ENCODE results near the gene RECQL5.

Gene RECQL5

GRCh38 chr17:75621489-75621888, 45.5 kb downstream of the RECQL5 start:
- in situ Hi-C loops (cut with HindIII; ENCODE audit: low sequenced_read_pairs), result no loop called here

DNA sequence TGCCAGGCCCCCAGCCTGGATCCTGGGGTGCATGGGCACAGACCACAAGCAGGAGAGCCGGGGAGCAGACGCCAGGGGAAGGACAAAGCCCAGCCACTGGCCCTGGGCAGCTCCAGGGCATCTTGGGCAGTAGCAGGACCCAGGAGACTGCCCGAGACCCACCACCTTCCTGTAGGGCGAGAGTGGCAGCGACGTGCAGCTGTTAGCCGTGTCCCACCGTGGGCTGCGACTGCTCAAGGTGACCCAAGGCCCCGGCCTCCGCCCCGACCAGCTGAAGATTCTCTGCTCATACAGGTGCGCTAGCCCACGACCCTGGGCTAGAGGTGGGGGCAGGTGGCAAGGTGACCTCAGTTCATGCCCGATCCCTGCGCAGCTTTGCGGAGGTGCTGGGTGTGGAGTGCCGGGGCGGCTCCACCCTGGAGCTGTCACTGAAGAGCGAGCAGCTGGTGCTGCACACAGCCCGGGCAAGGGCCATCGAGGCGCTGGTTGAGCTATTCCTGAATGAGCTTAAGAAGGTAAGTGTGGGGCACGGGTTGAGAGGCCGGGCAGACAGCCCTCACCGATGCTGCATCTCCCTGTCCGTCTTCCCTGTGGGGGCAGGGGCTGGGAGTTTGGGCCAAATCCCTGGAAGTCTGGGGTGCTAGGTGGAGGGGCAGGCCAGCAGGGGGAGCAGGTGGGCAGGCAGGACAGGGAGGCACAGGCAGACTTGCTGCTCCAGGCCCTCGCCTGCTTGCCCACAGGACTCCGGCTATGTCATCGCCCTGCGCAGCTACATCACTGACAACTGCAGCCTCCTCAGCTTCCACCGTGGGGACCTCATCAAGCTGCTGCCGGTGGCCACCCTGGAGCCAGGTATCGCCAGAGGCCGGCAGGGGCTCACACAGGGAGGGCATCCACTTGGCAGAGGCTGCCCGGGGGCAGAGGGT, 47.2 kb downstream of the RECQL5 start:
- in situ Hi-C loops (cut with HindIII; ENCODE audit: low sequenced_read_pairs), result no loop called here

DNA sequence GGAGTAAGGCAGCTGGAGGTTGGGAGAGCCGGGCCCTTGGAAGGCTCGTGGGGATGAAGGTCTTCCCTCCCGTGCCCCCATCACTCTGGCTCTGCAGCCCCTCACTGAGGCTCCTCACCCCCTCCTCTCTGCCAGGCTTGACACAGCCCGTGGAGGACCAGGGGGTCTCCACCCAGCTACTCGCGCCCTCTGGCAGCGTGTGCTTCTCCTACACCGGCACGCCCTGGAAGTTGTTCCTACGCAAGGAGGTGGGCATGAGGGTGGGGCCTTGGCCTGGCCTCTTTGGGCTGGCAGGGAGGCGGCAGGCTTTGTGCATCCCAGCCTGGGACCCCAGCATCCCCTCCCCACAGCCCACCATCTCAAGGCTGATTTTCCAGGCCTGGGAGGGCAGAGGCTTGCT, 49.3 kb downstream of the RECQL5 start:
- in situ Hi-C loops (cut with HindIII; ENCODE audit: low sequenced_read_pairs), result no loop called here

- in situ Hi-C loops (cut with HindIII; ENCODE audit: low sequenced_read_pairs), result no loop called here
These were observed 49.7 kb downstream of the RECQL5 start for GRCh38 chr17:75617218-75617617.

- in situ Hi-C loops (cut with HindIII; ENCODE audit: low sequenced_read_pairs), result no loop called here
These were observed 50.3 kb downstream of the RECQL5 start for GRCh38 chr17:75616521-75617122.

- in situ Hi-C loops (cut with HindIII; ENCODE audit: low sequenced_read_pairs), result no loop called here
These were observed 51.7 kb downstream of the RECQL5 start for GRCh38 chr17:75615301-75615700.

- in situ Hi-C loops (cut with HindIII; ENCODE audit: low sequenced_read_pairs), result no loop called here
These were observed 52.2 kb downstream of the RECQL5 start for GRCh38 chr17:75614556-75615270.

- in situ Hi-C loops (cut with HindIII; ENCODE audit: low sequenced_read_pairs), result no loop called here
These were observed 52.9 kb downstream of the RECQL5 start for GRCh38 chr17:75614006-75614405.

- in situ Hi-C loops (cut with HindIII; ENCODE audit: low sequenced_read_pairs), result no loop called here
These were observed 53.9 kb downstream of the RECQL5 start for GRCh38 chr17:75612906-75613626.

GRCh38 chr17:75611851-75612429, 55.0 kb downstream of the RECQL5 start:
- in situ Hi-C loops (cut with HindIII; ENCODE audit: low sequenced_read_pairs), result no loop called here

DNA sequence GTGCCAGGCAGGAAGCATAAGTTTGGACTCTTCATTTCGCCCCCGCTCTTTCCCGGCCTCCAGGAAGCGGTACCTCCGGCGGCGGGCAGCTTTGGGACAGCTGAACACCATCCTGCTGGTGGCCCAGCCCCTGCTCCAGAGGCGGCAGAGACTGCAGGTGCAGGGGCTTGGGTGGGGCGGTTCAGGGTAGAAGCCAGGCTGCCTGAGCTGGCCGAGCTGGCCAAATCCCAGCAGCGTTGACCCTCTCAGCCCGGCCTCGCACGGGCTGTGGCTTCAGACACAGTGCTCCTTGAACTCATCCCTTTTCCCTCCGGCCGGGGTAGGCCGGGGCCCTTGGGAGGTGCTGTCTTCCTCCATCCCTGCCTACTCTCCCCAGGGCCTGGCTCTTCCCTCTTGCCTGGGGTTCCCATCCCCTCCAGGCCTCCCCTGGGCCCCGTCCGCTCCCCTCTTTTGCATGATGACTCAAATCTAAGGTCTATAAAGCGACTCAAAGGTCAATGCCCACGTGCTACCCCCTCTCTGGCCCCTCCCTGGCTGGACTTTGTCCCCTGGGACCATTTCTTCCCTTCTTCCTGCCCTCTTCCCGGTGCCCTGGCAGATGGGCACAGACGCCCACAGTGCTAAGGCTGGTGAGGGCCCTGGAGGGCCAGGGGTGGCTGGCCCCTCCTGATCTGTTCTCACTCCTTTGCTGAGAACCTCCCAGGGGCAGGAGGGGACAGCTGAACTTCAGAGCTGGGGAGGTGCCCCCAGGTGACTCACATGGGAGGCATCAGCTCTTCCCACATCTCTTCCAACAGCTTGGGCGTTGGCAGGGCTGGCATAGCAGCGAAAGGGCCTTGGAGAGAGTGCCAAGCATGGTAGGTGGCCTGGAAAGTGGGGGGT, 56.6 kb downstream of the RECQL5 start:
- in situ Hi-C loops (cut with HindIII; ENCODE audit: low sequenced_read_pairs), result no loop called here

GRCh38 chr17:75607086-75607485, 59.9 kb downstream of the RECQL5 start:
- in situ Hi-C loops (cut with HindIII; ENCODE audit: low sequenced_read_pairs), result no loop called here

DNA sequence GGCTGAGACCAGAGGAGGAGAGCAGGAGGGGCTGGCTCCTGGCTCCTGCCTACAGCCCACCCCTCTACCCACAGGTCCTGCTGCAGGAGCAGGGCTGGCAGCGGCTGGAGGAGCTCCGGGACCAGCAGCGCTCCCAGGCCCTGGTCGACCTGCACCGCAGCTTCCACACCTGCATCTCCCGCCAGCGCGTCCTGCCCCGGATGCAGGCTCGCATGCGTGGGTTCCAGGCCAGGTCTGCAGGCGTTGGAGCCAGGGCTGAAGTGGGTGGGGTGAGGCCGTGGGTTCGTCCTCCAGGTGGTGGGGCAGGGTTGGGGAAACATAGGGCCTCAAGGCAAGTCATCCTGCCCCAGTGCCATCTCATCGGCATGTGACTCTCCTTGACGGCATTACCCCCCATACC, 61.2 kb downstream of the RECQL5 start:
- in situ Hi-C loops (cut with HindIII; ENCODE audit: low sequenced_read_pairs), result no loop called here

GRCh38 chr17:75604034-75604695, 62.8 kb downstream of the RECQL5 start:
- in situ Hi-C loops (cut with HindIII; ENCODE audit: low sequenced_read_pairs), result no loop called here

DNA sequence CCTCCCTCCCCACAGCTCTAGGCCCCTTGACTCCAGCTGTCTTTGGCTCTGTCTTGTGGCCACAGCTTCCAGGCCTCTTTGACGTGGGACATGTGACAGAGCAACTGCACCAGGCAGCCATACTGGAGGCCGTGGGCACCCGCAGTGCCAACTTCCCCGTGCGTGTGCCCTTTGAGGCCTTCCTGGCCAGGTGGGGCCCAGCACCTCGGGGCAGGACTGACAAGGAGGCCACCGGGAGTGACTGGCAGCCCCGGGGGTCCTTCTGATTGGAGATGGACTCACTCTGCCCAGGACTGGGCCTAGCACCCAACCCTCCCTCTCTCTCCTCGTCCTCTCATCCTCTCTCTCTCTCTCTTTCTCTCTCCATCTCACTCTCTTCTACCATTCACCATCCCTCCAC, 63.8 kb downstream of the RECQL5 start:
- in situ Hi-C loops (cut with HindIII; ENCODE audit: low sequenced_read_pairs), result no loop called here

DNA sequence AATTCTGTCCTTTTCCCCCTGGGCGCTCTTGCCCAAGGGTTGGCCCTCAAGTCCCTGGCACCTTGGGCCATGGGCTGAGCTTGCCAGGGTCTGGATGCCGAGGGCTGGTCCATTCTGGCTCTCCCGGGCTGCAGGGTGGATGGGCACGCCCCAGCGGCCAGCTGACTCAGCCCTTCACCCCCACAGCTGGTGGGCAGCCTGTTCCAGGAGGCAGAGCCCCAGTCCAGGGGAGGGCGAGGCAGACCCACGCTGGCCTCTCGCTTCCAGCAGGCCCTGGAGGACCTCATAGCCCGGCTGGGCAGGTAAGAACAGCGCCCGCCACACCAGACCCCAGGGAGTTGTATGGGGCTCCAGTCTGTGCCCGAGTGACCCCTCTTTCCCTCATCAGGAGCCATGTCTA, 64.3 kb downstream of the RECQL5 start:
- in situ Hi-C loops (cut with HindIII; ENCODE audit: low sequenced_read_pairs), result no loop called here

GRCh38 chr17:75601057-75601987, 65.6 kb downstream of the RECQL5 start:
- in situ Hi-C loops (cut with HindIII; ENCODE audit: low sequenced_read_pairs), result no loop called here

Measured in endothelial cell of hepatic sinusoid (primary cell).